ENCODE measurements around the gene KRTAP4-16.
"Not testable (repeated sequence)": the region's sequence is repeated elsewhere in the genome, so short reads cannot be mapped to it uniquely, and the experiment has no call there.

Gene KRTAP4-16

GRCh38 chr17:41127371-41127770 lies 25.4 kb upstream of the KRTAP4-16 start:
- no peak for DNase-seq (ENCODE audit: extremely low spot score)
- POLR2A ChIA-PET = no interaction called here
- CTCF ChIA-PET = interaction anchor here (1.1 kb wide), 1 partner anchor 14 kb away, joined by 3 read pairs; no protein-coding TSS in a partner anchor
- TF ChIP-seq CTCF (IDR thresholded peaks at IDR 0.05; ENCODE audit: control extremely low read depth, extremely low read depth, low read depth, missing control alignments) = no peak

GRCh38 chr17:41126412-41126811 lies 24.4 kb upstream of the KRTAP4-16 start:
- ChIA-PET POLR2A (no interaction called here), CTCF (no interaction called here)
- no peak for TF ChIP-seq CTCF (IDR thresholded peaks at IDR 0.05; ENCODE audit: control extremely low read depth, extremely low read depth, low read depth, missing control alignments)
- DNase-seq (ENCODE audit: extremely low spot score) = no peak

- DNase-seq (ENCODE audit: extremely low spot score) = no peak
- CTCF ChIA-PET = no interaction called here
- POLR2A ChIA-PET = no interaction called here
- TF ChIP-seq CTCF (IDR thresholded peaks at IDR 0.05; ENCODE audit: control extremely low read depth, extremely low read depth, low read depth, missing control alignments) = no peak
These were observed 23.1 kb upstream of the KRTAP4-16 start for GRCh38 chr17:41125064-41125463.

- CTCF ChIA-PET; DNase-seq (ENCODE audit: extremely low spot score); POLR2A ChIA-PET: not testable (repeated sequence)
These were observed 22.0 kb upstream of the KRTAP4-16 start, which contains the start of gene KRTAP4-12 for GRCh38 chr17:41123991-41124371. KRTAP4-12 (minus strand) TSS chr17:41124182; CDS start chr17:41124122, 60 bp downstream.

- CTCF ChIA-PET; POLR2A ChIA-PET; DNase-seq (ENCODE audit: extremely low spot score): not testable (repeated sequence)
These were observed 21.4 kb upstream of the KRTAP4-16 start for GRCh38 chr17:41123292-41123990.

- ChIA-PET CTCF (no interaction called here), POLR2A (no interaction called here)
- no peak for DNase-seq (ENCODE audit: extremely low spot score)
- TF ChIP-seq CTCF (IDR thresholded peaks at IDR 0.05; ENCODE audit: control extremely low read depth, extremely low read depth, low read depth, missing control alignments) = no peak
These were observed 19.7 kb upstream of the KRTAP4-16 start for GRCh38 chr17:41121742-41122141.

- POLR2A ChIA-PET; DNase-seq (ENCODE audit: extremely low spot score); CTCF ChIA-PET: not testable (repeated sequence)
These were observed 18.0 kb upstream of the KRTAP4-16 start for GRCh38 chr17:41119696-41120690.

GRCh38 chr17:41118721-41119120 lies 16.7 kb upstream of the KRTAP4-16 start:
- POLR2A ChIA-PET = no interaction called here
- TF ChIP-seq CTCF (IDR thresholded peaks at IDR 0.05; ENCODE audit: control extremely low read depth, extremely low read depth, low read depth, missing control alignments) = no peak
- no peak for DNase-seq (ENCODE audit: extremely low spot score)
- CTCF ChIA-PET = no interaction called here

GRCh38 chr17:41117846-41118386 lies 15.9 kb upstream of the KRTAP4-16 start, which contains the start of gene KRTAP4-11:
KRTAP4-11 (minus strand) TSS chr17:41118373; CDS start chr17:41118315, 58 bp downstream.
- DNase-seq (ENCODE audit: extremely low spot score); POLR2A ChIA-PET; CTCF ChIA-PET: not testable (repeated sequence)
